Embryonic facial prominence (tissue), 1 donor: ENCODE data around the gene HNF4A.
"Not testable (repeated sequence)": the region's sequence is repeated elsewhere in the genome, so short reads cannot be mapped to it uniquely, and the experiment has no call there.

ENCODE experiments used
- DNase-seq: peaks from one replicate; pipeline ENCODE4 v3.0.0-alpha.2; 2016; ENCODE audit errors: extremely low spot score

Gene HNF4A

DNA sequence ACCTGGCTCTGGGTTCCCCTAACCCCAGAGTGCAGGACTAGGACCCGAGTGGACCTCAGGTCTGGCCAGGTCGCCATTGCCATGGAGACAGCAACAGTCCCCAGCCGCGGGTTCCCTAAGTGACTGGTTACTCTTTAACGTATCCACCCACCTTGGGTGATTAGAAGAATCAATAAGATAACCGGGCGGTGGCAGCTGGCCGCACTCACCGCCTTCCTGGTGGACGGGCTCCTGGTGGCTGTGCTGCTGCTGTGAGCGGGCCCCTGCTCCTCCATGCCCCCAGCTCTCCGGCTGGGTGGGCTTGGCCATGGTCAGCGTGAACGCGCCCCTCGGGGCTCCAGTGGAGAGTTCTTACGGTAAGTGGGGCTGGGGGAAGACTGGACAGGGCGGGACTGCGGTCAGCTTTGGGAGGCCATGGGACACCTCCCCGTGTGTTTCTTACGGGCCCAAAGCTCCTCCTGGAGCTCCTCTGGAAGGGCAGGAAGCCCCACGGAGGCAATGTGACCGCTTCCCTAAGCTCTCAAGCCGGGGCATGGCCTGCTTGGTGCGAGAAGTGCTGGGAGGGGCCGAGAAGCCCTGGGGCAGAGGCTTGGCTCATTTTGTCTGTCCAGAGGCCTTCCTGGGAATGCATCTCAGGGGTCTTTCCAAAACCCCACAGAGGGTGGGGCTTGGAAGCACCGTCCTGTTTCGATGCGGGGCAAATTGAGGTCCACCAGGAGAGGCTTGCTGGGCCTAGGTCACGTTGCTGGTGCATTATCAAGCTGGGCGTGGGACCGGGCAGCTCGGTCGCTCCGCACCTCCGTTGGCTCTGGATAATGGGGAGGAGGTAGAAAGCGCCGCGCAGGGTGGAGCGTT, at the start of gene HNF4A:
Gene HNF4A (plus strand): TSS at position 202 of the 855 bp plus-strand sequence. CDS start 106 bp downstream, at position 308.
- DNase-seq: no peak

DNA sequence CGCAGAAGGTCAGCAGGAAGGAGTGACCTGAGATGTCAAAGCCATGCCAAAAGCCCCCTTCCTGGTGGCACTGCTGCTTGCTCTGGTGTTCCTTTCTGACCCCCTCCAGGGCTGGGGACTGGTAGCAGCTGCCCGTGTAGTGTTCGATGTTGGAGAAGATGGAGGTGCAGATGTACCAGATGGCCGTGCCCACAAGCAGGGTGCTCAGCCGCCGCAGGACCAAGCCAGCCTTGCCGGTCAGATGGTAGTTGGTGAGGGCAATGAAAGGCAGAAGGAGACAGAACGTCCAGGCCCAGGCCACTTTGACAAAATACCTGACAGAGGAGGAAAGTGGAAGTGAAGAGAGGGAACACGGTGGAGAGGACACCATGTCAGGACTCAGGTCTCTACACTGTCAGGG, 48.6 kb upstream of the HNF4A start:
- no peak for DNase-seq

DNA sequence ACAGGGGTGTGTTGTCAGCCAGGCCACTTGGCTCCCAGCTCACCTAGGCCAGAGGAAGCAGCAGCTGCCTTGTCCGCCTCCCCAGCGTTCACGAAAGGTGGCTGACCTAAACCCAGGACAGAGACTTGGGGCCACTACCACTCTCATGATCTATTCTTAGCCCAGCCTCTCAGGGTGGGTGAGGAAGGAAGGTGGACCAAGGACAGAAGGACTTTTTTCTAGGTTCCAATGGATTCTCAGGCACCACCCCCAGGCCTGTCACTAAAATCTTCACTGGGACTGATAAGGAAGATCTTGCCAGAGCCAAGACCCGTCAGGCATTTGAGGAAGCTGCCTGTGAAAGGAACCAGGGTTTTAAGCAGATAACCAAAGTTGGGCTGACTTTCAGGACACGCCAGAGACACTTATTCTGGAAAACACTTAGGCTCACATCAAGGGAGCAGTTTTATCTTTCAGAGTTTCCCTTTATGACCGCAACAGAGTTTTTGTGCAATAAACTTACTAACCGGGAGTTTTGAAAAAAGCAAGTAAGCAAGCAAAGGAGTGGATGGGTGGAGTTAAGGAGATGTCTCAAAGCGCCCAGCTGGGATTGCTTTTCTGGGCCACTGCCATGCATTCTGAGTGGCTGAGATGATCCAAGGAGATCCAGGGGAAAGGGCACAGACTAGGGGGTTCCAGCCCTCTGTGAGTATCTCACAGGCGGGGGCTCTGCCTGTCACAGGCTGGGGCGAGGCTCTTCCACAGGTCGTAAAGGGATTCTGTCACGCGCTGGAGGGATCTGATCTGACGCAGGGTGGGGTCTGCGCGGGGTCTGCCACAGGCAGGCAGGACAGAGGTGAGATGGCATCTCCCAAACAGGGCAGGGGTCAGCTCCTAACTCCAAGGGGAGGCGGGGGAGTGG, 45.5 kb upstream of the HNF4A start:
- DNase-seq: no peak

DNA sequence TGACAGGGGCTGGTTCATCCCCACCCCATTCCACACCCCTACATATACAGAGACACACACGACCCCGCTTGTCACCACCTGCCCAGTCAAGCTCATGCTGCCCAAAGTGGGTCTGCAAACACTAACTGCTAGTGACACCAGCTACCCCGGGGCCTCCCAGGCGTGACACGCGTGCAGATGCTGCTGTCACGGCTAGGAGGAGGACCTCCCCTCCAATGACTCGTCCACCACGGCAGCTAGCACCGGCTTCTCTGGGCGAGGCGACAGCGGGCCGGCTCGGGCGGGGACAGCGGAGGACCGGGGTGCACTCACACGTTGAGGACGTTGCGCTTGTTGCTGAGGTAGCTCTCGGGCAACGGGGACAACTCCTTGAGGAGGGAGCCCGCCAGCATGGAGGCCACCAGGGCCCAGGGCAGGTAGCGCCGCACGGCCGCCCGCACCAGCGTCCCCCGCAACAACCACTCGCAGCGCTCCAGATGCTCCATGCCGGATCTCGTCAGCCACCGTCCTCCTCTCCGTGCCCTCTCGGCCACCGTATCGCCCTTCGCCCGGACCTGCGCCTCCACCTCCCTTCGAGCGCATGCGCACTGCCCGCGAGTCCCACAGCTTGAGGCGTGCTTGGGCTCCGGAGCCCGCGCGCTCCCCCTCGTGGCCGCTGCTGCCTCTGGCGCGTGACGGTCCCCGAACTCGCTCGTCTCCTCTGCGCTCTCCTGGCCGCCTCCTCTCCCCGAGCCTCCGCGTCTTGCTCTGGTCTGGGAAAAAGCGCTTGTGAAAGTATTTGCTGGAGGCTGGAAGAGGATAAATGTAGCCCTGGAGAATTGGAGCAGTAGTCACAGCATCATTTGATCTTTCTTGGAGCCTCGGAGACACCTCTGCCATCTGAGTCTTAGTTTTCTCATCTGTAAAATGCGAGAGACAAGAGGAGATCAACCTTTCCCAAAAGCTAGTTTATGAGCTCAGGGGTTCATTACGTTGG, 44.5 kb upstream of the HNF4A start, which contains the start of gene FITM2:
Gene FITM2 (minus strand): TSS at position 539 of the 976 bp plus-strand sequence. CDS start 54 bp downstream, at position 485.
- peak; percentile 89 for DNase-seq

DNA sequence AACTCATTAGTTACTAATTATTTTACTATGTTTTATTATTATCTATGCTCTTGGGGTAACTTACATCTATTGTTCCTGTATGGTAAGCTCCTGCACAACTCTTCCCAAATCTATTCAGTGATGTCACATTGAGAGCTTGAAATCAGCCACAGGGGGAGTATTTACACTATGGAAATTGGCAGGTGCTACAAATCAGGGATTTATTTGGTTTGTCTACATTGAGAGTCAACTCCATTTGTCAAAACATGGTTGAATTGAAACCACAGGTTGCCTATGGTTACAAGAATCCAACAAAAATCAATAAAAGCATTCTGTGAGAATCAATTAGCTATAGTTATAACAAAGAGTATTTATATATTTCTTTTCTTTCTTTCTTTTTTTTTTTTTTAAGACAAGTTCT, 40.6 kb upstream of the HNF4A start:
- DNase-seq: no peak

DNA sequence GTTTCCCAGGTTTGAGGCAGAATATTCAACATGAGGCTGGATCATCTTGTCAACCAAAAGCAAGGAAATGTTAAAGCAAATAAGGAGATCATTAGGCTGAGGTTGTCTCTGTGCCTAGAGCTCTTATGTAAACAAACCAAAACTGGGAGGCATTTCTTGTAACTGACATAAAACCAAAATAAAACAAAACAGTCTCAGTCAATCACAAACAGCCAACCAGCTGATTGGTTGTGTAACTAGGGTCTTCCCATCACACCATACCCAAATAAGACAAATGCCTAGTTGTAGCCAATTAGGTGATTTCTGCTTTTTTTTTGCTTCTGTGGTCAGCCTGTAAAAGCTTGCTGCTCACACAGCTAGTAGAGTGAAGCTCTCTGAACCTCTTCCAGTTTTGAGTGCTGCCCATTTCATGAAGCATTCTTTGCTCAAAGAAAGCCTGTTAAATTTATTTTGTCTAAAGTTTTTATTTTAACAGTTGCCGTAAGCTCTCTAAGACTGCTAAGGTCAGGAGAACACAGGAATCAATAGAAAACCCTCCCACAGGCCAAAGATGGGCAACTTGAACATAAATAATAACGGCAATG, 35.6 kb upstream of the HNF4A start:
- no peak for DNase-seq

DNA sequence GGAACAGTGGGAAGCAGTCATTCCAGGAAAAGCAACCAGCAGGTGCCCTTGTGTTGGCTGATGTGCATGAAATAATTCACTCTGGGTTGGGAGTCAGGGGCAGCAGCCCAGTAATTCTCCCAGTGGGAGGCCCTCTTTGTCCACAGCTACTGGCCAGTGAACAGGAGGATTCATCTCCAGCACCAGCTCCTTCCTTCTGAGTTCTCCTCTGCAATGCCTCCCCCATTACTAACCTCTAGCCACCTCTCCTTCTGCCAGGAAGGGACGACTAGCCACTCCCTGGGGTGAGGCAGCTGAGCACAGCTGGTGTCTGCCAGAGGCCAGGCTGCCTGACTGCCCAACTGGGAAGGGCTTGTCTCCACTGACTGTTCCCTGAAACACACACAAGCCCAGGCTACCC, 31.2 kb upstream of the HNF4A start:
- no peak for DNase-seq

DNA sequence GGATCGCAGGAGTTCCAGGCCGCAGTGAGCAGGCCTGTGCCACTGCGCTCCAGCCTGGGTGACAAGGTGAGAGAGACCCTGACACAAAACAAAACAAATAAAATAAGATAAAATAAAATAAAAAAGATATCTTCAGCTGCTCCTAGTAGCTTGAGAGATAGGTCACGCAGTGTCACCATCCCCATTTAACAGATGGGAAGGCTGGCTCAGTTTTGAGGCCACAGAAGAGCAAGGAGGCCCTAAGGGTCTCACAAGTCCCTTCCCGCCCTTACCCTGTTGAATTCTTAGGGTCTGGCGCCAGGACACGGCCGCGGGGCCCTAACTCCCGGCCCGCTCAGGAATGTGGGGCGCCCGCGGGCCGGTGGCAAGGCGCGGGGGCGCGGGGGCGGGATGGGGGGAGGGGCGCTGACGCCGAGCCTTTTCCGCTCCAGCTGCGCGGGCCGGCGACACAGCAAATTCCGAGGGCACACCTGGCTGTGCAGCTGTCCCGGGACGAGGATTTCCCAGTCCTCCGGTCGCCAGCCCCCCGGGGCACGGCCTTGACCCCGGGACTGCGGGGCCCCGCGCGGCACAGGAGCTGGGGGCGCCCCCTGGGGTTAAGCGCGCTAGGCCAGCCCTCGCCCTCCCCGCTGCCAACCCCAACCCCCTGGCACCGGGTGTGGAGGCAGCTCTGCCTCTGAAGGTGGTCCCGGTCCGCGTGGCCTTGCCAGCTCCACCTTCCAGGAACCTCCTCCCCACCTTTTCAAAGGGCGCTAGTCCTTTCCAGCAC, 28.9 kb upstream of the HNF4A start:
- DNase-seq: no peak

DNA sequence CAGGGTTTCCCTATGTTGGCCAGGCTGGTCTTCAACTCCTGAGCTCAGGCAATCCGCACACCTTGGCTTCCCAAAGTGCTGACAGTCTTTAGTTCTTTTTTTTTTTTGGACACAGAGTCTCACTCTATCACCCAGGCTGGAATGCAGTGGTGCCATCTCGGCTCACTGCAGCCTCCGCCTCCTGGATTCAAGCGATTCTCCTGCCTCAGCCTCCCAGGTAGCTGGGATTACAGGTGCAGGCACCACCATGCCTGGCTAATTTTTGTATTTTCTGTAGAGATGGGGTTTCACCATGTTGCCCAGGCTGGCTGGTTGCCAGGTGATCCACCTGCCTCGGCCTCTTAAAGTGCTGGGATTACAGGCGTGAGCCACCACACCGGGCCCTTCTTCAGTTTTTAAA, 27.8 kb upstream of the HNF4A start:
- DNase-seq: not testable (repeated sequence)

DNA sequence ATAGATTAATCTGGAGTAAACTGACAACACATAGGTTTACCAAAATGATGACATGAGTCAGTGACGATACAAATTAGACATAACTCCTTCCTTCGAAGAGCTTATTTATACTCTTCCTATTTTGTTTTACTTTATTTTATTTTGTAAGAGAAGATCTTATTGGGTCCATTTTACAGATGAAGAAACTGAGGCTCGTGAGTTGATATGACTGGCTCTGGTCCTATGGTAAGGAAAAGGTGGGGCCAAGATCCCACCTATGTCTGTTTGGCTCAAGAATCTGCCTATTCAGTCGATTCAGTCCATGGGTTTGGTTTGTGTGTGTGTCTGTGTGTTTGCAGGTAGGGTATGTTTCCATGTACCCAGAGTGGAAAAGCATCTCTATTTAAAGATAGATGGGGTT, 27.1 kb upstream of the HNF4A start:
- no peak for DNase-seq

DNA sequence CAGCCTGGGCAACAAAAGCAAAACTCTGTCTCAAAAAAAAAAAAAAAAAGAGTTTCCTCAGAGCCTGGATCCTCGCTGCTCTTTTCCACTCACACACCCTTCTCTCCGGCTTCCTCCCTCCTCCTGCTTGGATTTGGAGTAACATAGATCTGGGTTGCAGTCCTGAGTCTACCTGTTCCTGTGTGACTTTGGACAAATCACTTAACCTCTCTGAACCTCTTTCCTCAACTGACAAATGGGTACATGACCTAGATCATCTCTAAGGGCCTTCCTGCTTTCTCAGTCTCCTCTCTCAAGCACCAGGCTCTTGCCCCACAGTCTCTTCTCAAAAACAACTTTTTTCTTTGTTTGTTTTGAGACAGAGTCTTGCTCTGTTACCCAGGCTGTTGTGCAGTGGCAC, 24.3 kb upstream of the HNF4A start:
- DNase-seq: no peak

DNA sequence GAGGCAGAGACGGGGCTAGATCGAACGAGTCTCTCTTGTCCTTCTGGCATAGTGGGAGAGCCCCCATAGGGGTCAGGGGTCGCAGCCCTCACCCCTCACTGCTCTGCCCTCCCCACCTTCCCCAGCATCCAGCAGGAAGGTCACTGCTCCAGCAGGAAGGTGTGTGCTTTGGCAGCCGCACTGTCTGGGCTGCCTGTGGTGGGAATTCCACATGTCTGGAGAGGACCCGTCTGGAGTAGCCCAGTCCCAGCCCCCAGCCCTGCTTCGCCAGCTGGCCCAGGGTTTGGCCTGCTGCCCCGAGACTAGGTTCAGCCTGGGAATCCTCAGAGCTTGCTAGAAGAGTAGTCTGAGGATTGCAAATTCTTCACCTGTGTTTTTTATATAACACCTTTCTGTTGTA, 21.2 kb upstream of the HNF4A start:
- DNase-seq: no peak

DNA sequence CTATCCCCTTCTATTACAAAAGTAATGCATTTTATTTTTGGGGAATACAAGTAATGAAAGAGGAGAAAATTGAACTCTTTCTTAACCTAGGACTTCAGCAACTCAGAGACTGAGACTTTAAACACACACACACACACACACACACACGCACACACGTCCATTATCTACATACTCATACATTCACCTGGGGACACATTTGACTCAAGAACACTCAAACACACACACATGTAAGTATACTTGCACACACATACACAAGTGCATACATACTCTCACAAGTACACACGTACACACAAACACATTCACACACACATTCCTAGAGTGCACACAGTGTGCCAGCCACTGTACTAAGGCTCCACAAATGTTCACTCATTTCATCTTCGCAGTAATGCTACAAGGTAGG, 20.8 kb upstream of the HNF4A start:
- DNase-seq: no peak

DNA sequence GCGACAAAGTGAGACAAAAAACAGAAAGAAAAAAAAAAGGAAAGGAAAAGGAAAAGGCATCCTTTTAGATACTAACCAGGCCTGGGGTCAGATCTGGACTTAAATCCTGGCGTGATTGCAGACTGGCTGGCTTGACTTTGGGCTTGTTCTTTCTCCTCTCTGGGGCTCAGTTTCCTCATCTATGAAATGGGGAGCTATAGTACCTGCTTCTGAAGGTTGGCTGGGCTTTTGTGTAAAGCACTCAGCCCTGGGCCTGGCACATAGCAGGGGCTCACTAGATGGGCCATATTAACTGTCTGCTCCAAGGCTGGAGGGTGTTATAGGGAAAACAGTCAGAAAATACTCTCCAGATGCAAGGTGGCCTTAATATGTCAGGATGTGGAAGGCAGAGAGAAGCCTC, 19.8 kb upstream of the HNF4A start:
- no peak for DNase-seq

DNA sequence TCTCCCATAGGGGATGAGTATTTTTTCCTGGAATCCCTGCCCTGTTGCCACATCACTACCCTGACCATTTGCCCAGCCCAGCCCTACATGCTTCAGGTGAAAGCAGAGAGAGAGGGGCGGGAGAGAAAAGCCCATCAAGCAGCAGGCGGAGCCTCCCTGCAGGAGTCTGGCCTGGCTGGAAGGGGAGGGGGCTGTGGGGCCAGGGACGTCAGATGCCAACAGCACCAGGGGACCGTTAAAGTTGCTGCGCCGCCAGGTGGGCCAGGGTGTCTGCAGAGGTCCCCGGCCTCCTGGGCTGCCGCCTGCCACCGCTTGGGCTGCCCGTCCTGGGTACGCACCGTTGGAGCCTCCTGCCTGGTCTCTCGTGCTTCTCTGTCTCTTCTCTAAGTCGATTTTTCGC, 19.4 kb upstream of the HNF4A start:
- DNase-seq: no peak

DNA sequence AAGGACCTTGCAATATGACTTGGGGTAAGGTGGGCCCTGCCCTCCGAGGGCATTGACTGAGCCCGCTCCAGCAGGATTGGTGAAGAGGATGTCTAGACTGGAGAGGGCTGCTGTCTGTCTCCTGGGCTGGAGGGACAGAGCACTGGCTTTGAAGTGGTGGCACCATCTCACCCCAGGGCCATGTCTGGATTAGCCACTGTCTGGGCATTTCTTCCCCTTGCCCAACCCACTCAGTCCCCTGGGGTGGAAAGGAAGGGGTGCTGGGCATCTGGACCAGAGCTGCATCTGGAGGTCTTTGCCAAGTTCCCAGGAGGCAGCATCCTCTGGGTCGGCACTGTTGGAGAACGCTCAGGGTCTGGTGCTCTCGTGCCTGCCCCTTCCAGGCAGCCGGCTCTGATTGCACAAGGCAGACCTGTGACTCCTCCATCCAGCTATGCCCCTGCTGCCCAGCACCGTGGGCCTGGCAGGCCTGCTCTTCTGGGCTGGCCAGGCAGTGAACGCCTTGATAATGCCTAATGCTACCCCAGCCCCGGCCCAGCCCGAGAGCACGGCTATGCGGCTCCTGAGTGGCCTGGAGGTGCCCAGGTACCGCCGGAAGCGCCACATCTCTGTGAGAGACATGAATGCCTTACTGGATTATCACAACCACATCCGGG, 18.6 kb upstream of the HNF4A start, which contains the start of gene R3HDML:
Gene R3HDML (plus strand): TSS at position 319 of the 656 bp plus-strand sequence. CDS start 115 bp downstream, at position 434.
- DNase-seq: no peak

DNA sequence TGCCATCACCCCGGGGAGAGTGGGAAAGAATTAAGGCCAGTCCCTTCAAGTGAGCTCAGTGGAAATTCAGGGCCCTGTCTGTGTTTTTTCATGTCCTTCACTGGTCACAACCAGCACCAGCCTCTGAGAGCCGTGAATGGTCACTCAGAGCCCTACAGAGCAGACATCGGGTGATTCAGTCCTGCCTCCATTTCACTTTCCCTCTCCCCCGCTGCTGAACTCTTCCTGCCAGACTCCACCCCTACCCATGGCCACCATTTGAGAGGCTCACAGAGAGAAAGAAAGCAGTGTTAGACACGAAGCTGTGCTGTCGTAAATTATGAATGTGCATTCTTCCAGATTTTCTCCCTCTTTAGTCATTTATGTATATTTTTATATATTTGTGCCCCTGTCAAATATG, 13.3 kb upstream of the HNF4A start:
- no peak for DNase-seq

DNA sequence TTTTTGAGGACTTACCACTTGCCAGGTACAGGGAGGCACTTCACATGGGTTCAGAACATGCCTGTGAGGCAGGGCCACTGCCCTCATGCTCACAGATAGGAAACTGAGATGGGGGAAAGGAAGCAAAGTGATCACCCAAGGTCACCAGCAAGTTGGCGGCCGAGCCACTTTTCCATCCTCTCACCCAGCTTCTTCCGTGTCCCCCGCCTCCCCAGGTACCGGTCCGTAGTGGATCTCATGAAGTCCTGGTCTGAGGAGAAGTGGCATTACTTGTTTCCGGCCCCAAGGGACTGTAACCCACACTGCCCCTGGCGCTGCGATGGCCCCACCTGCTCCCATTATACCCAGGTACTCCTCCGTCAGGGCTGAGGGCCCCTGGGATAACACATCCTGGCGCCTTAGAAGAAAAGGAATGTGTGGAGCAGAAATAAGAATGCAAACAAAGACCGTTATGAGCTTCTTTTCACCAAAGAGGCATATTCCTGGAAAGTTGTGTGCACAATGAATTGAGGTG, 12.3 kb upstream of the HNF4A start:
- DNase-seq: no peak

DNA sequence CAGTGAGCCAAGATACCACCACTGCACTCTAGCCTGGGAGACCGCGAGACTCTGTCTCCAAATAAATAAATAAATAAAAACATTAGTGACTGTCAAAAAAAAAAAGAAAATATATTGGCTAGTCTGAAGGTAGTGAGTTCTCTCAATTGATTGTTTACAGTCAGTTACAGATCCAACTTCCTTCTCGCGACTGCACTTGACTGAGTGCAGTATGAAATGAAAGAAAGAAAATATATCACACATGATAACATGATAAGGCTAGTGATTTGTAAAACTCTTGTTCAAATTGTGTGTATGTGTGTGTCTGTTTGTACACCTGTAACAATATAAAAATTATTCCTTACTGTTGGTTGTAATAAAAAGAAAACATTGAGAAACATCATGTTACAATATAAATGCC, 10.8 kb upstream of the HNF4A start:
- no peak for DNase-seq
